Liver (tissue), 9 donors: ENCODE data around the gene LYZL1. TPM values are rescaled to one million over a fixed set of nuclear protein-coding genes. Genes with fewer than 3 reads are reported as not detected.

Source experiments
- DNase-seq: peaks from one replicate; pipeline ENCODE4 v3.0.0-alpha.2; 2017; ENCODE audit warnings: low spot score
- H3K27ac ChIP-seq, 2 donors: one replicate each; pipeline ENCODE4 v1.7.0; 2013; ENCODE audit warnings: inconsistent platforms in 2 of 2, low read length in 2 of 2, control low read depth in 1 of 2, low read depth in 1 of 2, mild to moderate bottlenecking in 1 of 2
- H3K27me3 ChIP-seq, 4 donors: one replicate each; pipeline versions ENCODE4 v1.6.1 to v1.7.0; 2013; ENCODE audit warnings: low read length in 3 of 4, inconsistent platforms in 1 of 4, mild to moderate bottlenecking in 1 of 4, moderate library complexity in 1 of 4; ENCODE audit not compliant: control insufficient read depth in 4 of 4, insufficient read depth in 4 of 4
- H3K36me3 ChIP-seq, 4 donors: one replicate each; pipeline versions ENCODE4 v1.6.1 to v1.7.0; 2013; ENCODE audit warnings: low read length in 3 of 4, mild to moderate bottlenecking in 3 of 4, low read depth in 1 of 4, moderate library complexity in 1 of 4; ENCODE audit not compliant: control insufficient read depth in 4 of 4, insufficient read depth in 3 of 4
- H3K4me1 ChIP-seq, 4 donors: one replicate each; pipeline versions ENCODE4 v1.6.1 to v1.7.0; 2013; ENCODE audit warnings: low read length in 3 of 4, mild to moderate bottlenecking in 3 of 4, moderate library complexity in 1 of 4; ENCODE audit not compliant: control insufficient read depth in 4 of 4, insufficient read depth in 4 of 4
- H3K4me3 ChIP-seq, 3 donors: one replicate each; pipeline versions ENCODE4 v1.6.1 to v1.7.0; 2013; ENCODE audit warnings: low read length in 3 of 3, control low read depth in 1 of 3, low read depth in 1 of 3, mild to moderate bottlenecking in 1 of 3
- H3K9ac ChIP-seq, 2 donors: one replicate each; pipeline ENCODE4 v1.7.0; 2013; ENCODE audit warnings: low read length in 2 of 2, mild to moderate bottlenecking in 2 of 2, moderate library complexity in 2 of 2, control low read depth in 1 of 2, low read depth in 1 of 2
- H3K9me3 ChIP-seq, 4 donors: one replicate each; pipeline versions ENCODE4 v1.6.1 to v1.7.0; 2013; ENCODE audit warnings: low read length in 3 of 4; ENCODE audit not compliant: control insufficient read depth in 4 of 4
- ATF3 ChIP-seq: IDR thresholded peaks from 2 replicates; pipeline ENCODE4 v1.6.1; 2016; ENCODE audit warnings: antibody characterized with exemption
- CTCF ChIP-seq: fragments of 150-350 bp; IDR thresholded peaks from 2 replicates; pipeline ENCODE4 v1.5.1; 2017; ENCODE audit warnings: improper control_type of control experiment, low read depth, low read length; ENCODE audit not compliant: missing input control
- EGR1 ChIP-seq, 2 donors: IDR thresholded peaks; 2 replicates each; pipeline ENCODE4 v1.6.1; 2016 to 2018; ENCODE audit warnings: antibody characterized with exemption in 2 of 2, low read depth in 2 of 2
- FOXA1 ChIP-seq: IDR thresholded peaks from 2 replicates; pipeline ENCODE4 v1.6.1; 2016; ENCODE audit warnings: antibody characterized with exemption
- FOXA2 ChIP-seq: IDR thresholded peaks from 2 replicates; pipeline ENCODE4 v1.6.1; 2016; ENCODE audit warnings: antibody characterized with exemption
- GABPA ChIP-seq, 2 donors: IDR thresholded peaks in 1 of 2; conservative IDR thresholded peaks in 1 of 2; 2 replicates each; pipeline ENCODE4 v1.6.1; 2016; ENCODE audit warnings: antibody characterized with exemption in 2 of 2, mild to moderate bottlenecking in 1 of 2, moderate library complexity in 1 of 2
- HNF4A ChIP-seq, 2 donors: conservative IDR thresholded peaks; 2 replicates each; pipeline ENCODE4 v1.6.1; 2016; ENCODE audit warnings: antibody characterized with exemption in 2 of 2, mild to moderate bottlenecking in 2 of 2
- HNF4G ChIP-seq: IDR thresholded peaks from 2 replicates; pipeline ENCODE4 v1.6.1; 2016; ENCODE audit warnings: antibody characterized with exemption
- JUND ChIP-seq, 2 donors: IDR thresholded peaks; 2 replicates each; pipeline ENCODE4 v1.6.1; 2016; ENCODE audit warnings: antibody characterized with exemption in 2 of 2
- MAX ChIP-seq: IDR thresholded peaks from 2 replicates; pipeline ENCODE4 v1.6.1; 2016; ENCODE audit warnings: antibody characterized with exemption
- NR2F2 ChIP-seq: IDR thresholded peaks from 2 replicates; pipeline ENCODE4 v1.6.1; 2016; ENCODE audit warnings: antibody characterized with exemption
- RAD21 ChIP-seq, 2 donors: IDR thresholded peaks; 2 replicates each; pipeline ENCODE4 v1.6.1; 2016; ENCODE audit warnings: antibody characterized with exemption in 2 of 2, mild to moderate bottlenecking in 2 of 2
- RXRA ChIP-seq, 2 donors: IDR thresholded peaks; 2 replicates each; pipeline ENCODE4 v1.6.1; 2017 to 2018; ENCODE audit warnings: antibody characterized with exemption in 2 of 2, mild to moderate bottlenecking in 1 of 2
- SP1 ChIP-seq: IDR thresholded peaks from 2 replicates; pipeline ENCODE4 v1.6.1; 2018; ENCODE audit warnings: antibody characterized with exemption, mild to moderate bottlenecking
- TAF1 ChIP-seq: conservative IDR thresholded peaks from 2 replicates; pipeline ENCODE4 v1.6.1; 2016; ENCODE audit warnings: antibody characterized with exemption, mild to moderate bottlenecking
- YY1 ChIP-seq: IDR thresholded peaks from 2 replicates; pipeline ENCODE4 v1.6.1; 2016; ENCODE audit warnings: antibody characterized with exemption, mild to moderate bottlenecking
- WGBS: extraction: QIAGEN DNeasy Blood & Tissue Kit; methylation state at CpG from one replicate; pipeline ENCODE4 v1.1.7; 2013; 5-methylcytosine and 5-hydroxymethylcytosine counted together
- polyA plus RNA-seq, 2 donors: library from polyadenylated mRNA; stranded (reverse) in 1 of 2; unstranded in 1 of 2; fragments of 200-250 nt in 1 of 2; fragments of >200 nt in 1 of 2; fragmentation: Nextera tagmentation in 1 of 2; extraction: Ambion mirVana in 1 of 2; gene quantifications; one replicate each; pipeline versions ENCODE4 v1.2.1 to v1.2.3, GENCODE V29; 2013 to 2015
- total RNA-seq, 2 donors: library from RNA; depleted of rRNA; stranded (reverse); fragments of >200 nt; gene quantifications; one replicate each; pipeline ENCODE4 v1.2.3, GENCODE V29; 2014
- TF ChIP-seq, protein P1 (sequence below): IDR thresholded peaks from 2 replicates; pipeline ENCODE4 v1.6.1; 2016; ENCODE audit warnings: antibody characterized with exemption
- TF ChIP-seq, protein P2 (sequence below): IDR thresholded peaks from 2 replicates; pipeline ENCODE4 v1.6.1; 2016; ENCODE audit warnings: antibody characterized with exemption, mild to moderate bottlenecking
- donor health status: healthy.
- donor health status: healthy.
- donor health status: healthy.
- donor health status: healthy.
- donor health status: healthy.

The LYZL1 gene
- total and polyA plus RNA-seq, 4 donors: not detected

DNA sequence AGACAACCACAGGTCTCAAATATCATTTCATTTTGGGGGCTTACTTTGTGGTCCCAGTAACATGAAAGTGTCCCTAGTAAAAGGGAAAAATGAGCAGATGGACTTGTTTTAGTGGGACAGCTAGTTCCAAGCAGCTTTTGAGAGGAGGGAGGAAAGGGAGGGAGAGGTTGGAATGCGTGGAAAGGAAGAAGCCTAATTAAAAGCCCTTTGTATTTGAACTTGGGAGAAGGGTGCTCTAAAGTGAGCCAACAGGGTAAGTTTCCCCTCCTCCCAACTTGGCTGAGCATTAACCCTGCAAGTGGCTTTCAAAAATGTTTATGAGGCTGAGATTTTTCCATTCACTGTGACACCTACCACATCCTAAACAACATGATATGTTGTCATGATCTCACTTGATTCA, 38.8 kb upstream of the LYZL1 start:
- no peak for DNase-seq
- H3K9ac ChIP-seq: no peak overlapping the region
- no peak for TF ChIP-seq CTCF
- TF ChIP-seq YY1: no peak
- TF ChIP-seq GABPA (IDR thresholded peaks at IDR 0.05 in 1 of 2, conservative IDR thresholded peaks at IDR 0.05 in 1 of 2): no peak
- no peak for TF ChIP-seq SP1
- no peak for TF ChIP-seq TAF1
- TF ChIP-seq FOXA1: no peak
- no peak for TF ChIP-seq JUND (IDR thresholded peaks at IDR 0.05)
- TF ChIP-seq NR2F2: no peak
- TF ChIP-seq, protein P1, sequence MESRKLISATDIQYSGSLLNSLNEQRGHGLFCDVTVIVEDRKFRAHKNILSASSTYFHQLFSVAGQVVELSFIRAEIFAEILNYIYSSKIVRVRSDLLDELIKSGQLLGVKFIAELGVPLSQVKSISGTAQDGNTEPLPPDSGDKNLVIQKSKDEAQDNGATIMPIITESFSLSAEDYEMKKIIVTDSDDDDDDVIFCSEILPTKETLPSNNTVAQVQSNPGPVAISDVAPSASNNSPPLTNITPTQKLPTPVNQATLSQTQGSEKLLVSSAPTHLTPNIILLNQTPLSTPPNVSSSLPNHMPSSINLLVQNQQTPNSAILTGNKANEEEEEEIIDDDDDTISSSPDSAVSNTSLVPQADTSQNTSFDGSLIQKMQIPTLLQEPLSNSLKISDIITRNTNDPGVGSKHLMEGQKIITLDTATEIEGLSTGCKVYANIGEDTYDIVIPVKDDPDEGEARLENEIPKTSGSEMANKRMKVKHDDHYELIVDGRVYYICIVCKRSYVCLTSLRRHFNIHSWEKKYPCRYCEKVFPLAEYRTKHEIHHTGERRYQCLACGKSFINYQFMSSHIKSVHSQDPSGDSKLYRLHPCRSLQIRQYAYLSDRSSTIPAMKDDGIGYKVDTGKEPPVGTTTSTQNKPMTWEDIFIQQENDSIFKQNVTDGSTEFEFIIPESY: no peak
- no peak for TF ChIP-seq ATF3
- TF ChIP-seq, protein P2, sequence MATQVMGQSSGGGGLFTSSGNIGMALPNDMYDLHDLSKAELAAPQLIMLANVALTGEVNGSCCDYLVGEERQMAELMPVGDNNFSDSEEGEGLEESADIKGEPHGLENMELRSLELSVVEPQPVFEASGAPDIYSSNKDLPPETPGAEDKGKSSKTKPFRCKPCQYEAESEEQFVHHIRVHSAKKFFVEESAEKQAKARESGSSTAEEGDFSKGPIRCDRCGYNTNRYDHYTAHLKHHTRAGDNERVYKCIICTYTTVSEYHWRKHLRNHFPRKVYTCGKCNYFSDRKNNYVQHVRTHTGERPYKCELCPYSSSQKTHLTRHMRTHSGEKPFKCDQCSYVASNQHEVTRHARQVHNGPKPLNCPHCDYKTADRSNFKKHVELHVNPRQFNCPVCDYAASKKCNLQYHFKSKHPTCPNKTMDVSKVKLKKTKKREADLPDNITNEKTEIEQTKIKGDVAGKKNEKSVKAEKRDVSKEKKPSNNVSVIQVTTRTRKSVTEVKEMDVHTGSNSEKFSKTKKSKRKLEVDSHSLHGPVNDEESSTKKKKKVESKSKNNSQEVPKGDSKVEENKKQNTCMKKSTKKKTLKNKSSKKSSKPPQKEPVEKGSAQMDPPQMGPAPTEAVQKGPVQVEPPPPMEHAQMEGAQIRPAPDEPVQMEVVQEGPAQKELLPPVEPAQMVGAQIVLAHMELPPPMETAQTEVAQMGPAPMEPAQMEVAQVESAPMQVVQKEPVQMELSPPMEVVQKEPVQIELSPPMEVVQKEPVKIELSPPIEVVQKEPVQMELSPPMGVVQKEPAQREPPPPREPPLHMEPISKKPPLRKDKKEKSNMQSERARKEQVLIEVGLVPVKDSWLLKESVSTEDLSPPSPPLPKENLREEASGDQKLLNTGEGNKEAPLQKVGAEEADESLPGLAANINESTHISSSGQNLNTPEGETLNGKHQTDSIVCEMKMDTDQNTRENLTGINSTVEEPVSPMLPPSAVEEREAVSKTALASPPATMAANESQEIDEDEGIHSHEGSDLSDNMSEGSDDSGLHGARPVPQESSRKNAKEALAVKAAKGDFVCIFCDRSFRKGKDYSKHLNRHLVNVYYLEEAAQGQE: no peak
- no peak for TF ChIP-seq FOXA2
- no peak for TF ChIP-seq MAX
- no peak for TF ChIP-seq HNF4A (conservative IDR thresholded peaks at IDR 0.05)
- no peak for TF ChIP-seq RXRA (IDR thresholded peaks at IDR 0.05)
- no peak for TF ChIP-seq EGR1 (IDR thresholded peaks at IDR 0.05; ENCODE audit: low read depth in 2 of 2)
- no peak for TF ChIP-seq HNF4G
- TF ChIP-seq RAD21 (IDR thresholded peaks at IDR 0.05): no peak
- no peaks in the 10 kb centered on the region for H3K4me1 ChIP-seq
- H3K4me3 ChIP-seq: no peak overlapping the region
- peaks cover 0 to 5% (median 0%) of the 10 kb centered on the region in 4 donors for H3K27me3 ChIP-seq
- WGBS: 74% methylated on average over 1 of the region's 1 CpG
- no peaks in the 10 kb centered on the region for H3K36me3 ChIP-seq
- no peak overlapping the region for H3K27ac ChIP-seq
- no peaks in the 10 kb centered on the region for H3K9me3 ChIP-seq
